ENCODE results near the gene TRIM5. TPM values are rescaled to one million over a fixed set of nuclear protein-coding genes. Genes with fewer than 3 reads are reported as not detected.

The TRIM5 gene
- total RNA-seq, 2 donors from 2014 or later, result 7.9 to 10.0 TPM

DNA sequence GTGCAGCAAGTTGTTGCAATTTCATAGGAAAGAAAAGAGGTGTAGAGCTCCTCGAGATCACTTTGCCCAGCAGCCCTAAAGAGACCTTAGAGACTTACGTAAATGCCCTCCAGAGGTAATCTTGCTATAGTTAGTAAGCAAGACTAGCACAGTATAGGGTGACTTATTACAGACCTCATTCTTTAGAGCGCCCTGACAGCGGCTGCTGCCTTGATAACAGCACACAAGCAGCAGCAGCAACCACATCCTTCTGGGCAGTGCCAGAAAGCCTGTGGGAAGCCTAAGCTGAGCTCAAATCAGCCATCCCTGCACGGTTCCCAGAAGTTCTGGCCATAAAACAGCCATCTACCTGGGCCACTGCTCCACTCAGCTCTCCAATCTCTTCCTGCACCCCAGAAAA is 28.8 kb upstream of the TRIM5 start:
- Histone ChIP-seq H3K36me3 (peaks cover 6% of the 10 kb centered on the region), H3K27ac (no peak overlapping the region), H3K9me3 (no peaks in the 10 kb centered on the region), H3K4me1 (no peaks in the 10 kb centered on the region), H3K4me3 (no peak overlapping the region), H3K27me3 (no peaks in the 10 kb centered on the region)
- DNase-seq (ENCODE audit: low spot score), result no peak
- TF ChIP-seq, protein P1, sequence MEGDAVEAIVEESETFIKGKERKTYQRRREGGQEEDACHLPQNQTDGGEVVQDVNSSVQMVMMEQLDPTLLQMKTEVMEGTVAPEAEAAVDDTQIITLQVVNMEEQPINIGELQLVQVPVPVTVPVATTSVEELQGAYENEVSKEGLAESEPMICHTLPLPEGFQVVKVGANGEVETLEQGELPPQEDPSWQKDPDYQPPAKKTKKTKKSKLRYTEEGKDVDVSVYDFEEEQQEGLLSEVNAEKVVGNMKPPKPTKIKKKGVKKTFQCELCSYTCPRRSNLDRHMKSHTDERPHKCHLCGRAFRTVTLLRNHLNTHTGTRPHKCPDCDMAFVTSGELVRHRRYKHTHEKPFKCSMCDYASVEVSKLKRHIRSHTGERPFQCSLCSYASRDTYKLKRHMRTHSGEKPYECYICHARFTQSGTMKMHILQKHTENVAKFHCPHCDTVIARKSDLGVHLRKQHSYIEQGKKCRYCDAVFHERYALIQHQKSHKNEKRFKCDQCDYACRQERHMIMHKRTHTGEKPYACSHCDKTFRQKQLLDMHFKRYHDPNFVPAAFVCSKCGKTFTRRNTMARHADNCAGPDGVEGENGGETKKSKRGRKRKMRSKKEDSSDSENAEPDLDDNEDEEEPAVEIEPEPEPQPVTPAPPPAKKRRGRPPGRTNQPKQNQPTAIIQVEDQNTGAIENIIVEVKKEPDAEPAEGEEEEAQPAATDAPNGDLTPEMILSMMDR (IDR thresholded peaks at IDR 0.05), result no peak

DNA sequence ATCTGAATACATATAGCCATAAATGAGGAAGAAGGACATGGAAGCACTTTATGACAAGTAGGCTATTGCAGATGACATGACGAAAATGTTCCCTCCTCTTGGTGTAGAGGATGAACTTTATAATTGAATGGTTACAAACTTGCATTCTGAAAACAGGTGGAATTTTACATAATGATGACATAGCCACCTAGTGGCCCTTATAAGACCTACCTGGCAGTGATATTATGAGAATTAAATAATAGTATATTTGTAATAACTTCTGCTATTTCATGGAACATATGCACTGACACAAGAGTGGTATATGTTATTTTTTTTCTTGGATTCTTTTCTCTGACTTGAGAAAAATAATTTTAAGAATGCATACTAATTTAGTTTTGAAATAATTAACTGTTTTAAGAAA is 27.6 kb upstream of the TRIM5 start:
- TF ChIP-seq, protein P1 (IDR thresholded peaks at IDR 0.05), result peak in 1 of 2 donors; percentile 43

DNA sequence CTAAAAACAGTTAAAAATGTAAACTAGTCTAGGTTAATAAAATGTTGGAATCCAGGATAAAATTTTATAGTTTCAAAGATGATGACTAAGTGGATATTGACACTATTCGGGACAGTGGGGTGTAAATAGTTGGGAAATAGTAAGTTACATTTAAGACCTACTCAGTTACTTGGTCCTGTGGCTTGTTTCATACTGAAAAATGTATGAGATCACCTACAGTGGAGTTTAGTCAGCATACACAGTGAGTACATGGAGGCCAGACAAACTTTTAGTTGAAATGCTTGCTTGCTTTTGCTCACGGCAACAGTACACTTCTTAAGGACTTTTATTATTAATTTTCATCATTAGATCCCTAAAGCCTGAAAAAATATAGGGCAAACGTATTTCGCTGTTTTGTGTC is 20.8 kb upstream of the TRIM5 start:
- Histone ChIP-seq H3K4me3 (no peak overlapping the region), H3K27me3 (no peaks in the 10 kb centered on the region), H3K9me3 (no peaks in the 10 kb centered on the region), H3K27ac (no peak overlapping the region), H3K36me3 (peaks cover 15% of the 10 kb centered on the region), H3K4me1 (no peaks in the 10 kb centered on the region)
- no peak for DNase-seq (ENCODE audit: low spot score)
- TF ChIP-seq, protein P1 (IDR thresholded peaks at IDR 0.05), result no peak

More for the DNA sequence above, 27.6 kb upstream of the TRIM5 start:
- H3K36me3 ChIP-seq, result peaks cover 15% of the 10 kb centered on the region
- H3K4me3 ChIP-seq, result no peak overlapping the region
- DNase-seq (ENCODE audit: low spot score), result no peak
- H3K4me1 ChIP-seq, result no peaks in the 10 kb centered on the region
- H3K9me3 ChIP-seq, result no peaks in the 10 kb centered on the region
- H3K27me3 ChIP-seq, result no peaks in the 10 kb centered on the region
- H3K27ac ChIP-seq, result no peak overlapping the region

DNA sequence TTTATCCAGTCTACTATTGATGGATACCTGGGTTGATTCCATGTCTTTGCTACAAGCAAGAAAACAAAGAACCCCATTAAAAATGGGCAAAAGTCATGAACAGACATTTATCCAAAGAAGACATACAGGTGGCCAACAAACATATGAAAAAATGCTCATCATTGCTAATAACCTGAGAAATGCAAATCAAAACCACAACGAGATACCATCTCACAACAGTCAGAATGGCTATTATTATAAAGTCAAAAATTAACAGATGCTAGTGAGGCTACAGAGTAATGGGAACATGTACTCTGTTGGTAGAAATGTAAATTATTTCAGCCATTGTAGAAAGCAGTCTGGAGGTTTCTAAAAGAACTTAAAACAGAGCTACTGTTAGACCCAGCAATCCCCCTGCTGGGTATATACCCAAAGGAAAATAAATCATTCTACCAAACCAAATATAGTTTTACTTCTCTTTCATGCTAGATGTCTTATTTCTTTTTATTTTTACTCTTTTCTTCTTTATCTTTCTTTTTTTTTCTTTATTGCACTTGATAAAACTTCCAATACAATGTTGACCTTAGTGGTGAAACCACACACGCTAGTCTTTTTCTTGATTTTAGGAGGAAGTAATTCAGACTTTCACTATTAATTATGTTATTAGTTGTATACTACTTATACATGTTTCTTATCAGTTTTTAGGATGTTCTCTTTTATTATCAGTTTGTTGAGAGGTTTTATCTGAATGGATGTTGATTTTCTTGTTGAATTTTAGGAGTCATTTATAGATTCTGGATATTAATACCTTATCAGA is 19.1 kb upstream of the TRIM5 start:
- Histone ChIP-seq H3K36me3 (peaks cover 10% of the 10 kb centered on the region), H3K27me3 (no peaks in the 10 kb centered on the region), H3K27ac (no peak overlapping the region), H3K4me3 (no peak overlapping the region), H3K9me3 (no peaks in the 10 kb centered on the region), H3K4me1 (no peaks in the 10 kb centered on the region)
- TF ChIP-seq, protein P1 (IDR thresholded peaks at IDR 0.05), result no peak
- DNase-seq (ENCODE audit: low spot score), result no peak

DNA sequence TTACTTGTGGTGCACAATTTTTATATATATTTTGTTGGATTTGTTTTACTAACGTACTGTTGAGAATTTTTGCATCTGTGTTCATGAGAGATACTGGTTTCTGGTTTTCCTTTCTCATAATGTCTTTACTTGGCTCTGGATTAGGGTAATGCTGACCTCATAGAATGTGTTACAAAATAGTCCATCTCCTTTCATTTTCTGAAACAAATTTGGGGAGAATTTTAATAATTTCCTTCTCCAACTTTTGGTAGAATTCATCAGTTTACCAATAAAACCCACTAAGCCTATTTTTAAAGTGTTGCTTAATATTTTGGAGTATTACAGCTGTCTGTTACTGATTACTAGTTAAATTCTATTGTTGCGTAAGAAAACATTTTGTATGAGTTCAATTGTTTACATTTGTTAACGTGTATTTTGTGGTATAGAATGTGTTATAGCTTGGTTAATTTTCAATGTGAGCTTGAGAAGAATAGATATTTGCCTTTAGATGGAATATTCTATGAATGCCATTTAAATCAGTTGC is 16.2 kb upstream of the TRIM5 start:
- Histone ChIP-seq H3K4me3 (no peak overlapping the region), H3K27me3 (no peaks in the 10 kb centered on the region), H3K27ac (no peak overlapping the region), H3K4me1 (no peaks in the 10 kb centered on the region), H3K36me3 (peaks cover 6% of the 10 kb centered on the region), H3K9me3 (no peaks in the 10 kb centered on the region)
- TF ChIP-seq, protein P1 (IDR thresholded peaks at IDR 0.05), result no peak
- DNase-seq (ENCODE audit: low spot score), result no peak

Measured in right atrium auricular region (tissue), 2 donors.